Stimulated activated CD4-positive, alpha-beta T cell treated with anti-CD3 and anti-CD28 coated beads, TNF-alpha, amount 100 ng/mL, for 4 hours (primary cell): ENCODE results near the gene S100A1.
"Not testable (repeated sequence)": the region's sequence is repeated elsewhere in the genome, so short reads cannot be mapped to it uniquely, and the experiment has no call there.

ENCODE experiments used
- DNase-seq, 3 experiments: peaks; one replicate each; pipeline ENCODE4 v3.0.0-alpha.2; 2020; ENCODE audit warnings: low read depth in 3 of 3

The S100A1 gene

DNA sequence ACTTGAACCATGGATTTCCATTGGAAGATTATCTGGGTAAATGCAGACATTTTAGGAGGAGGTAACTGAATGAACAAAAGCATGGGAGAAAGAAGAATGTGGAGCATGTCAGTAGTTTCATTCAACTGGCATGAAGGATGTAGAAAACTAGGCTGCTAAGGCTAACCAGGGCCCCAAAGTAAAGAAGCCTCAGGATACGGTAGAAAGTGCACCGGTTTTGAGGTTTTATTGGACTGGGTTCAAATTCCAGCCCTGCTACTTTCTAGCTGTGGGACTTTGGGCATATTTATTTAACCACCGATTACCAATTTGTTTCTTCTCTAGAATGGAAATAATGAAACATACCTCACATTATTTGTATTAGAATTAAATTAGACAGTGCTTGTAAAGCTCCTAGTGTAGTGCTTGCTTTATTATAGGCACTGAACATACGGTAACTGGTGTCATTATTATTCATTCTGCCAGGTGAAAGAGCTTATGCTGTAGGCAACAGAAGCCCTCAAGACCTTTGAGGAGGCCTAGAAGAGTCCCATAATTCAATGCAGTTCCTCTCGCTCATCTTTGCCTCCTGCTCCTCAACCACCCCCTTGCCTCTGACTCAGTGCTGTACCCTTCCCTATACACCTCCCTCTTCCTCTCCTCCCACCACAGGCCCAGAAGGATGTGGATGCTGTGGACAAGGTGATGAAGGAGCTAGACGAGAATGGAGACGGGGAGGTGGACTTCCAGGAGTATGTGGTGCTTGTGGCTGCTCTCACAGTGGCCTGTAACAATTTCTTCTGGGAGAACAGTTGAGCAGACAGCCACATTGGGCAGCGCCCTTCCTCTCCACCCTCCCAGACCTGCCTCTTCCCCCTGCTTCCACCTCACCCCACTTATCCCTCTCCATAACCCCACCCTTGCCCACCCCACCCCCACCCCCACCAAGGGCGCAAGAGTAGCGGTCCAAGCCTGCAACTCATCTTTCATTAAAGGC is 3.1 kb downstream of the S100A1 start:
- DNase-seq = no peak

DNA sequence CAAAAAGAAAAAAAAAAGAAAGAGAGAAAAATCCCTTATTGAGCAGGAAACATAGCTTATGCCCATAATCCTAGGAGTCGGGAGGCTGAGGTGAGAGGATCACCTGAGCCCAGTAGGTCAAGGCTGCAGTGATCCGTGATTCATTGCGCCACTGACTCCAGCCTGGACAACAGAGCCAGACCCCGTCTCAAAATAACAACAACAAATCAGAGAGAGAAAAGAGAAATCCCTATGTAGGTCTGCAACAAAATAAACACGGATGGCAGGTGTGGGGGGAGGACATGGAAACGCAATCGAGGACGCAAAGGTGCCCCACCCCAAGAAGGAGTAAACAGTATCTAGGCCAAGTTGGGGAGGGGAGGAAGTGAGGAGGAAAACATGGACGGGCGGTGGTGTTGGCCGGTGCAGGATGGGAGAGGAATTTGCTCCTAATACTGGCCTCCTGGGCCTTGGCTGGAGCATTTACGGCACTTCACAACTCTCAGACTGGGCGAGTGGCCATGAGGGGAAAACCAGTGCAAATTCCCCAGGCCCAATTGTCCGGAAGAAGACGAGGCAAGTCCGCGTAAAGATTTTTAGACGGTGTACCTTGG is 5.0 kb downstream of the S100A1 start:
- DNase-seq = no peak

GRCh38 chr1:153633754-153634665 is 5.8 kb downstream of the S100A1 start, which contains the start of gene CHTOP:
CHTOP (plus strand) TSS chr1:153634066; CDS start chr1:153636589, 2,523 bp downstream.
- DNase-seq = peak; percentile 92 to 98 (median 94)

- DNase-seq = no peak
Measured at GRCh38 chr1:153635872-153636271, 7.6 kb downstream of the S100A1 start.

DNA sequence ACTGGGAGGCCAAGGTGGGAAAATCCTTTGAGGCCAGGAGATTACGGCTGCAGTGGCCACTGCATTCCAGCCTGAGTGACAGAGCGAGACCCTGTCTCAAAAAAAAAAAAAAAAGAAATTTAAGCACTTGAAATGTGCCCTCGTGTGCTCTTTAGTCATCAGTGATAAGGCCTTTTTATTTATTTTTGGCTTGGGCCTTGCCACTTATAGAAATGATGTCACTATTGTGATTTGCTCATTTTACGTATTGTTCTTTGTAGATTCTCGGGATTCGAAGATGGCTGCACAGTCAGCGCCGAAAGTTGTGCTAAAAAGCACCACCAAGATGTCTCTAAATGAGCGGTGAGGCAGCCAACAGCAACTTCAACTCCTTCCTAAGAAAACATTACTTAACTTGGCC is 8.1 kb downstream of the S100A1 start:
- DNase-seq = no peak

DNA sequence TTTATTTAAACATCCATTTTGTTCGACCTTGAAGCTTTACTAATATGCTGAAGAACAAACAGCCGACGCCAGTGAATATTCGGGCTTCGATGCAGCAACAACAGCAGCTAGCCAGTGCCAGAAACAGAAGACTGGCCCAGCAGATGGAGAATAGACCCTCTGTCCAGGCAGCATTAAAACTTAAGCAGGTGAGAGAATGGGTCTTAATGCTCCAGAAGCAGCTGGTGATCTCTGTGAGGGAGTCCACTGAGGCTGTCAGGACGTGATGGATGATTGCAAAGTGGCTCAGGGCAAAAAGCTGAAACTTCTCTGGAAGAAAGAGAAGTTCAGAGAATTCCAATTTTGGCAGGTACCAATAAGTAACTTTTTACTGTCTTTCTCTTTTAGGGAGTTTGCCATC is 10.0 kb downstream of the S100A1 start:
- DNase-seq = no peak

- DNase-seq = no peak
Measured at GRCh38 chr1:153639280-153639679, 11.0 kb downstream of the S100A1 start.

GRCh38 chr1:153640213-153640612 is 12.0 kb downstream of the S100A1 start:
- not testable (repeated sequence) for DNase-seq

GRCh38 chr1:153640861-153641260 is 12.6 kb downstream of the S100A1 start:
- DNase-seq = no peak

DNA sequence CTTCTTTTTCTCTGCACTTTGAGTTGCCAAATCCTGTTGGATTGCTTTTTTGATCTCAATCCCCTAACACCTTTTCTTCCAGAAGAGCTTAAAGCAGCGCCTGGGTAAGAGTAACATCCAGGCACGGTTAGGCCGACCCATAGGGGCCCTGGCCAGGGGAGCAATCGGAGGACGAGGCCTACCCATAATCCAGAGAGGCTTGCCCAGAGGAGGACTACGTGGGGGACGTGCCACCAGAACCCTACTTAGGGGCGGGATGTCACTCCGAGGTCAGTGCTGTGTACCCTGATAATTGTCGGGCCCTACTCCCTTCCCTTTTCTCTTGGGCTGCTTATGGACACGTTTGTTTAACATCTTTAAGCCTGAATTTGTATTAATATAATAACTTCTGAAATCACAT is 13.9 kb downstream of the S100A1 start:
- no peak for DNase-seq

- no peak for DNase-seq
Measured at GRCh38 chr1:153643100-153643499, 14.9 kb downstream of the S100A1 start.

GRCh38 chr1:153643816-153644215 is 15.6 kb downstream of the S100A1 start:
- DNase-seq = no peak

GRCh38 chr1:153646672-153647345 is 18.6 kb downstream of the S100A1 start:
- DNase-seq = no peak

- DNase-seq = no peak
Measured at GRCh38 chr1:153647346-153647714, 19.1 kb downstream of the S100A1 start.

DNA sequence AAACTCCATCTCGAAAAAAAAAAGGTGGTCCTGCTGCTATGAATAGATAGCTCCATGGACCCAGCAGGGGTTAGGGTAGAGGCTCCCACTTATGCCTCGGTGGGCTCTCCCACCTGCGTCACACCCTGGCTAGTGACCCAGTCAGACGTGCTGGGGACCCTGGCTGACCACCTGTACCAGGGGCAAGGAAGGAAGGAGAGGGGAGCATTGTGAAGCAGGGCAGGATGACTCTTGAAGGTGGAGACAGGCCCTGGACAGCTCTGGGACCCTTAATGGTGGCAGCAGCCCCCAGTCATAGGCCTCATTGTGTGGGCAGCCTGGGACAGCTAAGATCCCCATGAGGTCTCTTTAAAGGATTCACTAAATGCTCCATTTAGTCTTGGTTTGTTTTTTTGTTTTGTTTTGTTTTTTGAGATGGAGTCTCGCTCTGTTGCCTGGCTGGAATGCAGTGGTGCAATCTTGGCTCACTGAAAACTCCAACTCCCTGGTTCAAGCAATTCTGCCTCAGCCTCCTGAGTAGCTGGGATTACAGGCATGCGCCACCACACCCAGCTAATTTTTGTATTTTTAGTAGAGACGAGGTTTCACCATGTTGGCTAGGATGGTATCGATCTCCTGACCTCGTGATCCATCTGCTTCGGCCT is 19.9 kb downstream of the S100A1 start:
- DNase-seq = no peak

DNA sequence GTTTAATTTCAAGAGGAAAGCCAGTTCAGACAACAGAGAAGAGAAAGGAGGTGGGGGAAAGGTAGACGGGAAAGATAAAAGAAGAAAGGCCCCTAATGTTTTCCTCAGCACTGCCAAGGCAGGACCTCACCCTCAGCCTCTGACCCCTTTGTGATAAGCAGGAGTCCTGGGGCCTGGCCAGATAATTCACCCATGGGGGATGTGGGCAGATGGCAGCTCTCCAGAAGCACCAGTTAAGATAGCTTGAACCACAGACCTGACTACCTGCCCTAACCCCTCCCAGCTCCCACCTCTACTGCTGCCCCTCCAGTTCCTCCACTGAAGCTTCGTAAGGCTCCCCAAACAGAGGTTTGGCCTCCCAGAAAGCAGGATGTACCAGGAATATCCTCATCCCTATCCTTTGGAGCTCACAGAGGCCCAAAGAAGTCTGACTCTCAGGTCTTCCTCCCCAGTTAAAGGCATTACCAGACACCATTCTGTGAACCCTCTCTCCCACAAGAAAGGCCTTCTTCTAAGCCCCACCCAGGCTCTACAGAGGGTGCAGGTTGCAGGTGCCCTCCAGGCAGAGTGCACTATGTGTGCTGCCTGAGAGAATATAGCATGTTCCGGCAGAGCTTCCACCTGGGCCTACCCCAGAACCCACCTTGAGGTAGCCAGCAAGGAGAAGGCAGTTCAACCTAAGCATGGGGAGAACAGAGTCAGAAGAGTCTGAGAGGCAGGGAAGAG is 21.1 kb downstream of the S100A1 start:
- DNase-seq = no peak

GRCh38 chr1:153649863-153650235 is 21.6 kb downstream of the S100A1 start:
- no peak for DNase-seq

DNA sequence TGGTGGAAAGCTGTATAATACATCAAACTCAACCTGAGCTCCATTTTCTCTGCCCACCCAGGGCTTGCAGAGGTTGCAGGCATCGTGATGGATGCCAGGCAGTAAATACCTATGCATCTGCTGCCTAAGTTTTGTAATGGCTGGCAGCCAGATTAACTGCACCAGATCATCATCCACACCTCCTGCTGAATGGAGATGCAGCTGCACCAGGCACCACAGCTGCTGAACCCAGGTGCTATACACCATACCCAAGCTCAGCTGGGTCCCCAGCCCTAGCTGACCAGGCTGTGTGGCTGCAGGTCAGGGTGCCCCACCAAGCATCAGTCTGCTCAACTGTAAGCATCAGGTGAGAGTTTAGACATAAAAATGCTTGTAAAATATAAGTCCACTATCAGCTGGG is 23.5 kb downstream of the S100A1 start:
- DNase-seq = no peak

DNA sequence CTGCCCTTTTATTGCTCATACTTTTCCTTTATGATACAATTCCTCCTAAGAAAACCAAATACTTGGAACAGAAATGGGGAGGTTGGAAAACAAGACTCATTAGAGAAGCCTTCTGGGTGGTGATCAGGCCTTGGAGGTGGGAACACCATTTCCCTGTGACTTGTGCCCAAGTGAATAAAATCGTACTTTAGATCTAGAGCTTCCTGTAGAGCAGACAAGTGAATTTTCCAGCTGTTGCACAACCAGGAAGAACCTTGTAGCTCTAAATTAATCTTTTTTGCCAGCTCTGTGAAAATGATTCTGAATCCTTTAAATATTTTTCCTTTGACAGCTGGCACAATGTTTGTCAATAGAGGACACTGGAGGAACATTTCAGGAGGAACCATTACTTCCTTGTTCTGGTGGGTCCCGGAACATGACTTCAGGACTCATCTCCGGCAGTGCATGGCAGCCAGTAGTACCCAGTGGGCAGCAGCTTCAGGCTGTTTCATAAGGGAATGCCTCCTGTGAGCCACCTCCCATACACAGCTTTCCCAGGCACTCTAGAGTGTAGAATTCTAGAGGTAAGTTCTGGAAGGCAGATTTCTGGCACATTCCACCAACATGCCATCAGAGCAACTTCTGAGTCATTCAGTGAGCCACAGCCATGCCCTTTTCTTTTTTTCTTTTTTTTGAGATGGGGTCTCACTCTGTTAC is 24.7 kb downstream of the S100A1 start:
- no peak for DNase-seq

DNA sequence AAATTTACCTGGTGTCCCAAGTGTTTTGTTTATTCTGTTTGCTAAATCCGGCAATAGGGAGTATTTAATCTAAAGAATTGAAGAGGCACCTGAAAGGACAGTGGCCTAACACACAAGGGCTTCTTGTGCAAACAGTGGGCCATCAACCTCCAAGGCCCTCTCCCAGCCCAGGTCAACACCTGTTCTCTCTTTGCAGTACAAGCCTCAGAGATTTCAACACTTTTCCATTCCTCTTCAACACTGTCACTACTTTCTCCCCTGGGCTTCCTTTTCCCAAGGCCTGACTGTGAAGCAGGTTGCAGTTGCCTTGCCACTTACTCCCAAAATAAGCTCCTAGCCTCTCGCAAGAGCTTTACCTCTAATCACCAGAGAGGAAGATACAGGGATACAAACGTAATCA is 27.1 kb downstream of the S100A1 start:
- DNase-seq = no peak
